OCI-LY7 (cell line): ENCODE data around the gene HIVEP3. TPM values are rescaled to one million over a fixed set of nuclear protein-coding genes. Genes with fewer than 3 reads are reported as not detected.

Source experiments
- BruUV-seq: library from RNA; stranded (reverse); fragments of 400-500 nt; replicated peaks from 2 replicates; lab custom pipeline; 2021; lab: Mats Ljungman, UMichigan
- CTCF ChIA-PET: fragments of 300-600 bp; sonication (Branson Sonifier 250); formaldehyde crosslinking; loops from one replicate; lab custom pipeline; 2022; ENCODE audit warnings: antibody characterized with exemption; ENCODE audit not compliant: unreplicated experiment; lab: Charles Lee
- POLR2A ChIA-PET: fragments of 300-600 bp; sonication (Branson Sonifier 250); formaldehyde crosslinking; loops from one replicate; lab custom pipeline; 2022; ENCODE audit warnings: antibody characterized with exemption; lab: Charles Lee
- DNase-seq: peaks from one replicate; pipeline ENCODE4 v3.0.0-alpha.2; 2015; ENCODE audit warnings: low spot score
- H2AFZ ChIP-seq: fragments of 200-600 bp; sonication (generic), shearing (Covaris generic); 2 replicates; pipeline ENCODE4 v1.6.1; 2014; ENCODE audit warnings: mild to moderate bottlenecking, antibody characterized with exemption, low read length, moderate library complexity
- H3K27ac ChIP-seq: fragments of 200-600 bp; sonication (generic); 2 replicates; pipeline ENCODE4 v1.5.1; 2014; ENCODE audit warnings: mixed run types, low read depth, mild to moderate bottlenecking, moderate library complexity, low read length, inconsistent platforms; ENCODE audit not compliant: poor library complexity, severe bottlenecking
- H3K36me3 ChIP-seq: fragments of 200-600 bp; sonication (generic); 2 replicates; pipeline ENCODE4 v1.6.1; 2014; ENCODE audit warnings: mild to moderate bottlenecking, antibody characterized with exemption, low read length, moderate library complexity, mixed read lengths; ENCODE audit not compliant: insufficient read depth
- H3K4me1 ChIP-seq: fragments of 200-600 bp; sonication (generic); 2 replicates; pipeline ENCODE4 v1.5.1; 2014; ENCODE audit warnings: mild to moderate bottlenecking, low read length; ENCODE audit not compliant: insufficient read depth, poor library complexity, severe bottlenecking
- H3K4me2 ChIP-seq: fragments of 200-600 bp; sonication (generic); 2 replicates; pipeline ENCODE4 v1.6.1; 2014; ENCODE audit warnings: mild to moderate bottlenecking, low read length
- H3K4me3 ChIP-seq: fragments of 200-600 bp; sonication (generic); 2 replicates; pipeline ENCODE4 v1.5.1; 2014; ENCODE audit warnings: mild to moderate bottlenecking, low read depth, low read length; ENCODE audit not compliant: poor library complexity, severe bottlenecking
- H3K79me2 ChIP-seq: fragments of 200-600 bp; sonication (generic); 2 replicates; pipeline ENCODE4 v1.6.1; 2016; ENCODE audit warnings: low read depth, mild to moderate bottlenecking, low read length, moderate library complexity, mixed read lengths; ENCODE audit not compliant: insufficient read depth
- H3K9me2 ChIP-seq: fragments of 200-600 bp; sonication (generic); 2 replicates; pipeline ENCODE4 v1.6.1; 2016; ENCODE audit warnings: mild to moderate bottlenecking, low read length, mixed read lengths; ENCODE audit not compliant: insufficient read depth
- H3K9me3 ChIP-seq: fragments of 200-600 bp; sonication (generic); 2 replicates; pipeline ENCODE4 v1.6.1; 2014; ENCODE audit warnings: mild to moderate bottlenecking, mixed run types, low read length, mixed read lengths
- H4K20me1 ChIP-seq: fragments of 200-600 bp; sonication (generic); 2 replicates; pipeline ENCODE4 v1.6.1; 2014; ENCODE audit warnings: mild to moderate bottlenecking, antibody characterized with exemption, low read length, moderate library complexity, mixed read lengths; ENCODE audit not compliant: insufficient read depth
- CTCF ChIP-seq: fragments of 200-600 bp; sonication (generic); conservative IDR thresholded peaks from 2 replicates; pipeline ENCODE4 v1.5.1; 2014; ENCODE audit warnings: mild to moderate bottlenecking, antibody characterized with exemption, low read length, moderate library complexity, mixed read lengths
- EZH2phosphoT487 ChIP-seq: fragments of 200-600 bp; sonication (generic); IDR thresholded peaks from 2 replicates; pipeline ENCODE4 v1.6.1; 2018; ENCODE audit warnings: low read depth, borderline replicate concordance, mild to moderate bottlenecking, mixed run types, antibody characterized with exemption, low read length, moderate library complexity, mixed read lengths
- intact Hi-C: fragments of 100-400 bp; cut with micrococcal nuclease; formaldehyde crosslinking; loops from one replicate; pipeline ENCODE4 v1.10.0; 2022; ENCODE audit not compliant: unreplicated experiment
- total RNA-seq, 2 experiments: library from RNA; depleted of rRNA in 1 of 2; stranded (reverse); fragments of >200 nt in 1 of 2; shearing (Covaris generic) in 1 of 2; gene quantifications; 2 replicates each; pipeline ENCODE4 v1.2.3, GENCODE V29; 2014 to 2022

Gene HIVEP3
- total RNA-seq, 2 experiments from 2014 or later, result 0.53 to 0.60 TPM

- H2AFZ ChIP-seq, result no peak overlapping the region
- no TSS peak for BruUV-seq
- no peaks in the 10 kb centered on the region for H3K9me3 ChIP-seq
- ChIA-PET CTCF (no interaction called here), POLR2A (no interaction called here)
- no peaks in the 10 kb centered on the region for H4K20me1 ChIP-seq
- H3K4me1 ChIP-seq, result no peaks in the 10 kb centered on the region
- H3K4me2 ChIP-seq, result no peak overlapping the region
- TF ChIP-seq EZH2phosphoT487 (no peak), CTCF (no peak)
- no peaks in the 10 kb centered on the region for H3K79me2 ChIP-seq
- DNase-seq, result no peak
- H3K4me3 ChIP-seq, result no peak overlapping the region
- no peak overlapping the region for H3K27ac ChIP-seq
- H3K36me3 ChIP-seq, result no peaks in the 10 kb centered on the region
- no peaks in the 10 kb centered on the region for H3K9me2 ChIP-seq
- intact Hi-C loops, result no loop called here
These were observed 302.7 kb downstream of the HIVEP3 start for GRCh38 chr1:41615981-41616380.

GRCh38 chr1:41615316-41615715 is 303.4 kb downstream of the HIVEP3 start:
- H4K20me1 ChIP-seq, result no peaks in the 10 kb centered on the region
- intact Hi-C loops, result no loop called here
- no peak overlapping the region for H3K4me3 ChIP-seq
- H3K4me1 ChIP-seq, result no peaks in the 10 kb centered on the region
- CTCF ChIA-PET, result no interaction called here
- no peak overlapping the region for H3K4me2 ChIP-seq
- H3K79me2 ChIP-seq, result no peaks in the 10 kb centered on the region
- POLR2A ChIA-PET, result no interaction called here
- no peak overlapping the region for H2AFZ ChIP-seq
- no TSS peak for BruUV-seq
- TF ChIP-seq CTCF, result no peak
- TF ChIP-seq EZH2phosphoT487, result no peak
- no peaks in the 10 kb centered on the region for H3K36me3 ChIP-seq
- H3K9me2 ChIP-seq, result no peaks in the 10 kb centered on the region
- no peak for DNase-seq
- H3K9me3 ChIP-seq, result no peaks in the 10 kb centered on the region
- H3K27ac ChIP-seq, result no peak overlapping the region

GRCh38 chr1:41614818-41615217 is 303.9 kb downstream of the HIVEP3 start:
- Histone ChIP-seq H3K4me2 (no peak overlapping the region), H3K27ac (no peak overlapping the region), H3K4me1 (no peaks in the 10 kb centered on the region), H3K79me2 (no peaks in the 10 kb centered on the region), H3K36me3 (no peaks in the 10 kb centered on the region), H4K20me1 (no peaks in the 10 kb centered on the region), H3K9me2 (no peaks in the 10 kb centered on the region), H3K9me3 (no peaks in the 10 kb centered on the region), H3K4me3 (no peak overlapping the region), H2AFZ (no peak overlapping the region)
- TF ChIP-seq EZH2phosphoT487 (no peak), CTCF (no peak)
- CTCF ChIA-PET, result interaction anchor here (0.6 kb wide), 1 partner anchor 16 kb away, joined by 3 read pairs; no protein-coding TSS in a partner anchor
- no TSS peak for BruUV-seq
- DNase-seq, result no peak
- intact Hi-C loops, result no loop called here
- POLR2A ChIA-PET, result interaction anchor here (0.7 kb wide), 1 partner anchor 150 kb away, joined by 3 read pairs; no protein-coding TSS in a partner anchor
